BLaER1 treated with 17β-estradiol and CSF1 and Interleukin-3, amounts not matched to agents 10 nM and 100 nM (cell line): ENCODE measurements around the gene NRBF2.

Experiments
- H3K27ac ChIP-seq, 11 experiments: shearing (Covaris generic); formaldehyde crosslinking; 2 replicates each; pipeline ENCODE4 v1.8.1; 2022
- H3K27me3 ChIP-seq, 11 experiments: shearing (Covaris generic); formaldehyde crosslinking; 2 replicates each; pipeline ENCODE4 v1.8.1; 2022
- H3K36me3 ChIP-seq, 11 experiments: shearing (Covaris generic); formaldehyde crosslinking; 2 replicates each; pipeline ENCODE4 v1.8.1; 2022
- H3K4me1 ChIP-seq, 10 experiments: shearing (Covaris generic); formaldehyde crosslinking; 2 replicates each; pipeline ENCODE4 v1.8.1; 2022
- H3K4me2 ChIP-seq, 11 experiments: shearing (Covaris generic); formaldehyde crosslinking; 2 replicates each; pipeline ENCODE4 v1.8.1; 2022
- H3K4me3 ChIP-seq, 10 experiments: shearing (Covaris generic); formaldehyde crosslinking; 2 replicates each; pipeline ENCODE4 v1.8.1; 2022
- H3K9ac ChIP-seq, 11 experiments: shearing (Covaris generic); formaldehyde crosslinking; 2 replicates each; pipeline ENCODE4 v1.8.1; 2022
- H3K9me3 ChIP-seq, 11 experiments: shearing (Covaris generic); formaldehyde crosslinking; replicated peaks in 1 of 11; 2 replicates each; pipeline ENCODE4 v1.8.1; 2022
- H4K20me1 ChIP-seq, 11 experiments: shearing (Covaris generic); formaldehyde crosslinking; 2 replicates each; pipeline ENCODE4 v1.8.1; 2022
- Cebpa-rat ChIP-seq, 11 experiments: shearing (Covaris generic); IDR thresholded peaks; 2 replicates each; pipeline ENCODE4 v1.8.1; 2022

Gene NRBF2

DNA sequence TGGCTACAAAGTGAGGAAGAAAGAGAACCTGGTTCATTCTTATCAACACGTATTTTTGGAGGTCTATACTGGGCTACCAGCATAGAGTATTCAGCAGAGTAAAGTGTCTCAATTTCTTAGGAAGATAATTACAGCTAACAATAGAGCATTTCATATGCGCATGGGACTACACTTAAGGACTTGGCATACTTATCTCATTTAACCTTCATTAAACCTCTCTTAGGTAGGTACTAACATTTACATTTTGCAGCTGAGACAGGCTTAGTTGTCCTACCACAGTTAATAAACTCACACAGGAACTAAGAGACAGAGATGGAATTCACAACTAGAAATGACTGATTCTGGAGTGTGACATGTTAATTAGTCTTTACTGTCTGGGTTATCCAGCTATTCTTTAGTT, 66.6 kb downstream of the NRBF2 start:
- H3K4me3 ChIP-seq = no peak overlapping the region
- H3K9ac ChIP-seq = no peak overlapping the region
- TF ChIP-seq Cebpa-rat (IDR thresholded peaks at IDR 0.05) = no peak
- peaks cover 76 to 100% (median 90%) of the 10 kb centered on the region in 11 experiments for H3K36me3 ChIP-seq
- H3K27ac ChIP-seq = no peak overlapping the region
- H3K9me3 ChIP-seq = no peaks in the 10 kb centered on the region
- peaks cover 0 to 2% (median 0%) of the 10 kb centered on the region in 10 experiments; a peak in 1 of 20 replicates for H3K4me1 ChIP-seq
- no peak overlapping the region for H3K4me2 ChIP-seq
- H4K20me1 ChIP-seq = peaks cover 3 to 63% (median 32%) of the 10 kb centered on the region in 11 experiments; a peak in 19 of 22 replicates
- no peaks in the 10 kb centered on the region for H3K27me3 ChIP-seq

DNA sequence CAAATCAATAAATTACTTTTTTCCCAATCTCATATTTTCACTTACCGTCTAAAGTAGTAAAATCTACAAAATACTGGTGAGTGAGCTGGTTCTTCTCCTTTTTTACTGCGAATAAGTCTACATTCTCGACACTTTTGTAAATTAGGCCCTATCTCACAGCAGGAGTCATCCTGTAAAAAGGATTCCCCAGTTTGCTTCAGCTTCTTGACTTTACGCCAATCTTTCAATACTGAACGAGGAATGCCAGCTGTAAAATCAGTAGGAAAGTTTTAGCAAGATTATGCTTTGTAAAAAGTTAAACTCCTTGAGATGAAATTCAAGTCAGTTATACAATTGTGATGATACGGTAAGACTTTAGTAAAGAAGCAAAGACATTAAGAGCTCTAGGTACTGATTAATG, 67.3 kb downstream of the NRBF2 start:
- Histone ChIP-seq H3K4me1 (peaks cover 0 to 8% (median 1%) of the 10 kb centered on the region in 10 experiments; a peak in 8 of 20 replicates), H4K20me1 (peaks cover 3 to 70% (median 38%) of the 10 kb centered on the region in 11 experiments; a peak in 19 of 22 replicates), H3K4me2 (no peak overlapping the region), H3K36me3 (peaks cover 75 to 100% (median 90%) of the 10 kb centered on the region in 11 experiments), H3K27ac (no peak overlapping the region), H3K9ac (no peak overlapping the region), H3K27me3 (no peaks in the 10 kb centered on the region), H3K4me3 (no peak overlapping the region), H3K9me3 (no peaks in the 10 kb centered on the region)
- no peak for TF ChIP-seq Cebpa-rat (IDR thresholded peaks at IDR 0.05)

DNA sequence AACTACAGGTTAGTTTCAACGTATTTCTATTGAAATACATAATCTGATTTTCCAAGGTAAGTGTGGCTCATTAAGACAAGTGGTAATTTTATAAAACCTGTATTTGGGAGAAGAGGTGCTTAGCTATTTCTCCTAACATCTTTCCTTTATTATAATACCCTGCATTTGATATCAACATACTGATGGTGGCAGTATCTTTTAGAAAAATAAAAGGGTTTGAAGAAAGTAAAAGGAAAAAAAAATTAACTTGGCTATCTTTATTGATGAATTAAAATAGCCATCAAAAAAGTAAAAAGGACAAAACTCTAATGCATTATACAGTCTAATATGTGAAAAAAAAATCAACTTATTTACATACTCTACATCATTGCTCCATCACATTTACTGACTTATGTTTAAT, 68.0 kb downstream of the NRBF2 start:
- peaks cover 3 to 76% (median 45%) of the 10 kb centered on the region in 11 experiments; a peak in 19 of 22 replicates for H4K20me1 ChIP-seq
- no peak overlapping the region for H3K4me2 ChIP-seq
- no peak overlapping the region for H3K27ac ChIP-seq
- no peaks in the 10 kb centered on the region for H3K27me3 ChIP-seq
- H3K9ac ChIP-seq = no peak overlapping the region
- peaks cover 0 to 15% (median 8%) of the 10 kb centered on the region in 10 experiments; a peak in 16 of 20 replicates for H3K4me1 ChIP-seq
- no peak overlapping the region for H3K4me3 ChIP-seq
- TF ChIP-seq Cebpa-rat (IDR thresholded peaks at IDR 0.05) = no peak
- peaks cover 75 to 100% (median 90%) of the 10 kb centered on the region in 11 experiments for H3K36me3 ChIP-seq
- no peaks in the 10 kb centered on the region for H3K9me3 ChIP-seq
